Caki2 (cell line): ENCODE results near the gene GEMIN8. TPM values are rescaled to one million over a fixed set of nuclear protein-coding genes. Genes with fewer than 3 reads are reported as not detected.

Experiments
- DNase-seq: peaks from one replicate; pipeline ENCODE4 v3.0.0-alpha.2; 2015; ENCODE audit warnings: low read depth
- in situ Hi-C: cut with HindIII; loops from 2 replicates; pipeline ENCODE4 v1.10.0; 2016; ENCODE audit warnings: low sequenced_read_pairs, low pct_unique_long_range_greater_than_20kb, mixed read lengths
- total RNA-seq: library from RNA; depleted of rRNA; stranded (reverse); fragments of >200 nt; shearing (Covaris generic); gene quantifications from 2 replicates; pipeline ENCODE4 v1.2.3, GENCODE V29; 2014; ENCODE audit warnings: low replicate concordance; rRNA removed

The GEMIN8 gene
- total RNA-seq, 1 experiment from 2014 or later: 18.7 TPM

DNA sequence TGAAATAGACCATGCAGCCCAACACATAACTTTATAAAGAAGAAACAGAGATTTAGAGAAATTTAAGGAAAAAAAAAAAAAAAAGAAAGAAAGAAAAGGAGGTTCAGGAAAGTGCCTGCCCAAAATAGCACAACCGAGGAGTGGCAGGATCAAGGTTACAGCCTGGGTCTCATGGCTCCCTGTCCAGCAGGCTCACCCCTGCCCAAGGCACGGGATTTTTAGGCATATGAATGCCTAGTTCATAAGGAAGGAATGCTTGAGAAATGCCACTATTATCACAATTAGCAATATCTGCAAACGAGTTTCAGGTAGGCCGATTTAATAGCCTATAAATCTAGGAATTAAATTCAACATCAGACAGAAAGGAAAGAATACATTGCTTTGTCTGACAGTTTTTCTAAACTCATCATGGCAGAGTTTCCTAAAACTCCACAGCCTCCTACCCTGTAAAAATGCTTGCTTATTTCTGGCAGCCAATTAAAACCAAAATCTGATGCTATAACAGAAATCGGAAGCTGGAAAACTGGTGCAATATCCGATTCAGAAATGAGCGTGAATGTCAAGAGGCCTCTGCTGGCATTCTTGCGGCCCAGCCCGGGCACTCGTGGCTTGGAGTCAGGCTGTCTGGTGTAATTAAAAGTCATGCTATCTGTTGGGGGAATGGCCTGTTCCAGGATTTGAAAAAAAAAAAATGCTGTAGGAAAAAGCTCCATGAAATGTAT, 63.5 kb downstream of the GEMIN8 start:
- in situ Hi-C loops: no loop called here
- DNase-seq: no peak

DNA sequence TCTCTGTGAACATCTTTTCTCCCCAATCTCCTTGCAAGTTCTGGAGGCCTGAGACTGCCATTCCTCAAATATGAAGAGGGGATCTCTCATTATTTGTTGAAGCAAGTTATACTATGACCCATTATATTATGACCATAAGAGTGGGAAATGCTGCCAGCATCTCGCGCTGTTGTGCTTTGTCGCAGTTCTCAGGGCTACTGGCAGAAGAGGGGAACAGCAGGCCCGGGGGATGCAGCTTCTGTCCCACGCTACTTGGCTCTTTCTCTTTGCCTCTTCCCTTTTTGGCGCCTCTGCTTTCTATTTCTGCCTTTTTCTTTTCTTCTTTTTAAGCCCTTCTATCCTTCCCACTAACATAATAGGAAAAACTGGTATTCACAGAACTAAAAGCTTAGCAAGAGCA, 64.2 kb downstream of the GEMIN8 start:
- in situ Hi-C loops: no loop called here
- DNase-seq: no peak

GRCh38 chrX:13956998-13957397, 72.7 kb downstream of the GEMIN8 start:
- DNase-seq: no peak
- in situ Hi-C loops: no loop called here

Other genes with a start within 250 kb of the GEMIN8 start
- not detected in 2 replicates for gene GPM6B, start 212.8 kb downstream of the GEMIN8 start, total RNA-seq